Omental fat pad (tissue), 4 donors: ENCODE measurements around the gene SNX5. TPM values are rescaled to one million over a fixed set of nuclear protein-coding genes. Genes with fewer than 3 reads are reported as not detected.

Experiments used
- ATAC-seq: fragments of 150-250 bp; one replicate; pipeline ENCODE4 v1.9.1; 2016; ENCODE audit warnings: mild to moderate bottlenecking, moderate library complexity; ENCODE audit not compliant: low FRiP score
- DNase-seq: peaks from one replicate; pipeline ENCODE4 v3.0.0-alpha.2; 2019; ENCODE audit warnings: low spot score
- total RNA-seq, 4 donors: library from RNA; depleted of rRNA; stranded (reverse); fragments of >200 nt; gene quantifications; one replicate each; pipeline ENCODE4 v1.1.0, GENCODE V29; 2016
- TF ChIP-seq, protein P1 (sequence below), 3 donors: fragments of 450-650 bp; IDR thresholded peaks; one replicate each; pipeline ENCODE4 v1.5.1; 2016 to 2017; ENCODE audit warnings: antibody characterized with exemption in 3 of 3, mild to moderate bottlenecking in 3 of 3, moderate library complexity in 2 of 3

SNX5 gene
- total RNA-seq, 4 donors from 2014 or later, result 101 to 232 (median 110) TPM

GRCh38 chr20:17940224-17940971 is 28.2 kb downstream of the SNX5 start:
- DNase-seq (no peak), ATAC-seq (no peak)
- TF ChIP-seq, protein P1, sequence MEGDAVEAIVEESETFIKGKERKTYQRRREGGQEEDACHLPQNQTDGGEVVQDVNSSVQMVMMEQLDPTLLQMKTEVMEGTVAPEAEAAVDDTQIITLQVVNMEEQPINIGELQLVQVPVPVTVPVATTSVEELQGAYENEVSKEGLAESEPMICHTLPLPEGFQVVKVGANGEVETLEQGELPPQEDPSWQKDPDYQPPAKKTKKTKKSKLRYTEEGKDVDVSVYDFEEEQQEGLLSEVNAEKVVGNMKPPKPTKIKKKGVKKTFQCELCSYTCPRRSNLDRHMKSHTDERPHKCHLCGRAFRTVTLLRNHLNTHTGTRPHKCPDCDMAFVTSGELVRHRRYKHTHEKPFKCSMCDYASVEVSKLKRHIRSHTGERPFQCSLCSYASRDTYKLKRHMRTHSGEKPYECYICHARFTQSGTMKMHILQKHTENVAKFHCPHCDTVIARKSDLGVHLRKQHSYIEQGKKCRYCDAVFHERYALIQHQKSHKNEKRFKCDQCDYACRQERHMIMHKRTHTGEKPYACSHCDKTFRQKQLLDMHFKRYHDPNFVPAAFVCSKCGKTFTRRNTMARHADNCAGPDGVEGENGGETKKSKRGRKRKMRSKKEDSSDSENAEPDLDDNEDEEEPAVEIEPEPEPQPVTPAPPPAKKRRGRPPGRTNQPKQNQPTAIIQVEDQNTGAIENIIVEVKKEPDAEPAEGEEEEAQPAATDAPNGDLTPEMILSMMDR (IDR thresholded peaks at IDR 0.05), result no peak

GRCh38 chr20:17939622-17940223 is 28.9 kb downstream of the SNX5 start:
- DNase-seq, result no peak
- no peak for ATAC-seq
- TF ChIP-seq, protein P1 (IDR thresholded peaks at IDR 0.05), result no peak

DNA sequence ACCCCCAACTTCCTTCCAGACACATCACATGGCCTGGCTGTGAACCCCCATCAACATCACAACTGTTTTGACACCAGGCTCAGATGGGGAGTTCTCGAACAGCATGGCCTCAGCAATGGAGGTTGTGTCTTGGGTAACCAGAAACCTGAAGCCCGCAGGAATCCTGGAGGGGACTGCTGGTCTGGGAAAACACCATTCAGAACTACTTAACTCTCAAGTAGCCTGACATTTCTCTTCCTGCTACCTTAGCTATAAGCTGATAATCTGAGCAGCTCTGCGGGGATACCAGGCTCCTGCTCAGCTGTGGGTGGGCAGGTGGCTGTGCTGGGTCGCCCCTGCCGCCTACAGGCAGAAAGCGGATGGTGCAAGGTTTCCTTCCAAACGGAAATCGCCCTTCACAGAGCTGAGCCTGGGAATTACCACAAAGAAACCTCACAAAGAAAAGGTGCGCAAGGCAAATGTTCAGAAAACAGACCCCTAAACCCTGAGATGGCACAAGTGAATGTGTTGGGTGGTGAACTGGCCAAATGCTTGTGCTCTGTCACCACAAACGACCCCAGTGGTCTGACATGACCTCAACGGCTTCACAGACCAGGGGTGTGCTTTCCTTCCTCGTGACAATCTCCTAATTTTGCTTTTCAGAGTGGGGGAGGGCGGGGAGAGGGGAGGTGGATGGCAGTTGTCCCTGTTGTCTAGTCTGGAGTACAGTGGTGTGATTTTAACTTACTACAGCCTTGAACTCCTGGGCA is 29.5 kb downstream of the SNX5 start:
- TF ChIP-seq, protein P1 (IDR thresholded peaks at IDR 0.05), result peak in 1 of 3 donors; percentile 42
- DNase-seq (no peak), ATAC-seq (peak; percentile 64)

- DNase-seq (no peak), ATAC-seq (peak; percentile 65)
- TF ChIP-seq, protein P1 (IDR thresholded peaks at IDR 0.05), result no peak
Measured at GRCh38 chr20:17936761-17937732, 31.5 kb downstream of the SNX5 start.

- TF ChIP-seq, protein P1 (IDR thresholded peaks at IDR 0.05), result no peak
- DNase-seq (no peak), ATAC-seq (no peak)
Measured at GRCh38 chr20:17936286-17936760, 32.3 kb downstream of the SNX5 start.

- ATAC-seq (no peak), DNase-seq (no peak)
- TF ChIP-seq, protein P1 (IDR thresholded peaks at IDR 0.05), result no peak
Measured at GRCh38 chr20:17935761-17936160, 32.8 kb downstream of the SNX5 start.
